Mesendoderm (in vitro differentiated cells): ENCODE measurements around the gene NBEAL2.

Experiments used
- DNase-seq: peaks from one replicate; pipeline ENCODE4 v3.0.0; 2013
- H2AK5ac ChIP-seq: 2 replicates; pipeline ENCODE4 v1.6.1; 2013; ENCODE audit warnings: low read length, inconsistent platforms
- H2BK120ac ChIP-seq: 2 replicates; pipeline ENCODE4 v1.6.1; 2013; ENCODE audit warnings: low read depth, mild to moderate bottlenecking, low read length, moderate library complexity, mixed read lengths
- H2BK15ac ChIP-seq: replicated peaks from 2 replicates; pipeline ENCODE4 v1.6.1; 2013; ENCODE audit warnings: low read depth, mild to moderate bottlenecking, moderate library complexity
- H2BK5ac ChIP-seq: 2 replicates; pipeline ENCODE4 v1.6.1; 2013; ENCODE audit warnings: low read length, inconsistent platforms
- H3K18ac ChIP-seq: 2 replicates; pipeline ENCODE4 v1.6.1; 2013; ENCODE audit warnings: mild to moderate bottlenecking, low read length, mixed read lengths
- H3K23ac ChIP-seq: one replicate; pipeline ENCODE4 v1.6.1; 2013; ENCODE audit warnings: low read length
- H3K27ac ChIP-seq: 2 replicates; pipeline ENCODE4 v1.5.1; 2013; ENCODE audit warnings: low read depth, mild to moderate bottlenecking, inconsistent platforms, low read length, moderate library complexity
- H3K27me3 ChIP-seq: 2 replicates; pipeline ENCODE4 v1.6.1; 2013; ENCODE audit warnings: low read length, control low read depth, mild to moderate bottlenecking, inconsistent platforms; ENCODE audit not compliant: insufficient read depth, poor library complexity
- H3K36me3 ChIP-seq: 2 replicates; pipeline ENCODE4 v1.6.1; 2013; ENCODE audit warnings: low read length, inconsistent platforms; ENCODE audit not compliant: control insufficient read depth, insufficient read depth
- H3K4ac ChIP-seq: one replicate; pipeline ENCODE4 v1.6.1; 2013; ENCODE audit warnings: low read depth, mild to moderate bottlenecking, low read length, moderate library complexity
- H3K4me1 ChIP-seq: 2 replicates; pipeline ENCODE4 v1.6.1; 2013; ENCODE audit warnings: low read depth, low read length, inconsistent platforms; ENCODE audit not compliant: control insufficient read depth
- H3K4me2 ChIP-seq: 2 replicates; pipeline ENCODE4 v1.6.1; 2013; ENCODE audit warnings: low read length
- H3K4me3 ChIP-seq: 2 replicates; pipeline ENCODE4 v1.5.1; 2013; ENCODE audit warnings: mild to moderate bottlenecking, low read length
- H3K56ac ChIP-seq: one replicate; pipeline ENCODE4 v1.6.1; 2013; ENCODE audit warnings: low read length
- H3K79me1 ChIP-seq: 2 replicates; pipeline ENCODE4 v1.6.1; 2013; ENCODE audit warnings: low read length, inconsistent platforms
- H3K79me2 ChIP-seq: 2 replicates; pipeline ENCODE4 v1.6.1; 2013; ENCODE audit warnings: mild to moderate bottlenecking, low read length; ENCODE audit not compliant: control insufficient read depth, insufficient read depth
- H3K9ac ChIP-seq: 2 replicates; pipeline ENCODE4 v1.6.1; 2013; ENCODE audit warnings: low read length, inconsistent platforms
- H4K5ac ChIP-seq: one replicate; pipeline ENCODE4 v1.6.1; 2013; ENCODE audit warnings: low read length
- H4K8ac ChIP-seq: one replicate; pipeline ENCODE4 v1.6.1; 2013; ENCODE audit warnings: low read depth, mild to moderate bottlenecking, control low read depth, low read length, moderate library complexity
- WGBS: extraction: QIAGEN DNeasy Blood & Tissue Kit; methylation state at CpG from one replicate; pipeline ENCODE4 v1.1.7; 2013; ENCODE audit warnings: low lambda C conversion rate, missing lambda C conversion rate; ENCODE audit not compliant: insufficient coverage; ENCODE audit errors: extremely low coverage; 5-methylcytosine and 5-hydroxymethylcytosine counted together

NBEAL2 gene

GRCh38 chr3:46991406-46992165, 12.1 kb downstream of the NBEAL2 start:
- Histone ChIP-seq H3K4me1 (peaks cover 14% of the 10 kb centered on the region), H3K79me1 (no peaks in the 10 kb centered on the region), H4K5ac (no peak overlapping the region), H2BK5ac (no peak overlapping the region), H3K27ac (no peak overlapping the region), H3K4me3 (no peak overlapping the region), H3K9ac (no peak overlapping the region), H3K23ac (no peak overlapping the region), H3K27me3 (no peaks in the 10 kb centered on the region), H3K18ac (no peak overlapping the region), H4K8ac (no peak overlapping the region), H3K4me2 (no peak overlapping the region), H2AK5ac (no peak overlapping the region), H3K56ac (no peak overlapping the region), H2BK120ac (no peak overlapping the region), H3K79me2 (no peaks in the 10 kb centered on the region), H3K36me3 (no peaks in the 10 kb centered on the region), H3K4ac (no peak overlapping the region), H2BK15ac (no peak overlapping the region)
- no CpG with 5 or more reads among the region's 16 CpGs for WGBS
- no peak for DNase-seq

DNA sequence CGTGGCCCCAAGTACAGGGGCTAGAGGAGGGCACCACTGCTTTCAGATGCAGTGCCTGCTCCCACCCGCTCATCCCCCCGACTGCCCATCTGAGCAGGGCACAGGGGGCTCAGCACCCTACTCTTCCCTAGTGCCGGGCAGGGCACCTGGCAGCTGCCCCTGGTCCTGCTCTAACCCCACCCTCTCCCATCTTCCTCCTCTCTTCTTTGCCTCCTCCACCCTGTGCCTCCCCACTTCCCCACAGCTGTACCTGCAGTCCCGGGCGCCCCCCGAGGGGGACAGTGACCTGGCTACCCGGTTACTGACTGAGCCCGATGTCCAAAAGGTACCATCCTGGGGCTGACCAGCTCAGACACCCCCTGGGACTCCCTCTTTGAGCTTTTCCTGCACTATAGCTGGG, 12.8 kb downstream of the NBEAL2 start:
- H3K4me3 ChIP-seq = no peak overlapping the region
- H2BK5ac ChIP-seq = no peak overlapping the region
- H3K23ac ChIP-seq = no peak overlapping the region
- no peak for DNase-seq
- no peak overlapping the region for H3K4ac ChIP-seq
- no peaks in the 10 kb centered on the region for H3K27me3 ChIP-seq
- no peak overlapping the region for H3K18ac ChIP-seq
- H3K27ac ChIP-seq = no peak overlapping the region
- H2BK120ac ChIP-seq = no peak overlapping the region
- no peak overlapping the region for H2BK15ac ChIP-seq
- no peak overlapping the region for H4K5ac ChIP-seq
- no peak overlapping the region for H4K8ac ChIP-seq
- no peak overlapping the region for H3K56ac ChIP-seq
- H3K79me1 ChIP-seq = no peaks in the 10 kb centered on the region
- H3K4me2 ChIP-seq = no peak overlapping the region
- H3K9ac ChIP-seq = no peak overlapping the region
- no peaks in the 10 kb centered on the region for H3K36me3 ChIP-seq
- WGBS = no CpG with 5 or more reads among the region's 9 CpGs
- no peaks in the 10 kb centered on the region for H3K79me2 ChIP-seq
- peaks cover 11% of the 10 kb centered on the region for H3K4me1 ChIP-seq
- no peak overlapping the region for H2AK5ac ChIP-seq

GRCh38 chr3:46993292-46993691, 13.8 kb downstream of the NBEAL2 start:
- Histone ChIP-seq H3K36me3 (no peaks in the 10 kb centered on the region), H3K18ac (no peak overlapping the region), H3K79me1 (no peaks in the 10 kb centered on the region), H3K4me2 (no peak overlapping the region), H3K56ac (no peak overlapping the region), H4K8ac (no peak overlapping the region), H2BK15ac (no peak overlapping the region), H3K4ac (no peak overlapping the region), H3K23ac (no peak overlapping the region), H3K27me3 (no peaks in the 10 kb centered on the region), H4K5ac (no peak overlapping the region), H3K27ac (no peak overlapping the region), H3K4me1 (peaks cover 3% of the 10 kb centered on the region), H3K79me2 (no peaks in the 10 kb centered on the region), H2BK5ac (no peak overlapping the region), H2AK5ac (no peak overlapping the region), H3K9ac (no peak overlapping the region), H3K4me3 (no peak overlapping the region), H2BK120ac (no peak overlapping the region)
- no CpG with 5 or more reads among the region's 2 CpGs for WGBS
- DNase-seq = no peak

DNA sequence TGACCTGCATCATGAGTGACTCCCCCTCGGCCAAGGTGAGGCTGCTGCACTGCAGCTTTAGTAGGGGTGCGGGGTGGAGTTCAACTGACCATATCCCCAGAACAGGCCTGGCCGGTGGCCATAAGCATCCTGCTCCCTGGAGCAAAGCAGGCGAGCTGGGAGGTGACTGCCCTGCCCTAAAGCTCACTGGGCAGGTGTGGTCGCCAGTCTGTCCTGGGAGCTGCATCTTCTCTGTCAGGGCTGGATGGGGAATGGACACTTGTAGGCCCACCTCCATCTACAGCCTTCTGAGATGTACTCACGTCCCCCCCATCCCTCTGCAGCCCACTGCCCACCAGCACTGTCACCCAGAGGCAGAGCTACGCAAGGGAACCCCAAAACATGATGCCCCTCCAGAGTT, 14.5 kb downstream of the NBEAL2 start:
- Histone ChIP-seq H2BK15ac (no peak overlapping the region), H4K8ac (no peak overlapping the region), H4K5ac (no peak overlapping the region), H3K36me3 (no peaks in the 10 kb centered on the region), H3K4me1 (peaks cover 3% of the 10 kb centered on the region), H2AK5ac (no peak overlapping the region), H3K27ac (no peak overlapping the region), H3K4me3 (no peak overlapping the region), H3K27me3 (no peaks in the 10 kb centered on the region), H3K4ac (no peak overlapping the region), H2BK120ac (no peak overlapping the region), H3K9ac (no peak overlapping the region), H2BK5ac (no peak overlapping the region), H3K4me2 (no peak overlapping the region), H3K18ac (no peak overlapping the region), H3K79me1 (no peaks in the 10 kb centered on the region), H3K56ac (no peak overlapping the region), H3K23ac (no peak overlapping the region), H3K79me2 (no peaks in the 10 kb centered on the region)
- DNase-seq = no peak
- no CpG with 5 or more reads among the region's 7 CpGs for WGBS

DNA sequence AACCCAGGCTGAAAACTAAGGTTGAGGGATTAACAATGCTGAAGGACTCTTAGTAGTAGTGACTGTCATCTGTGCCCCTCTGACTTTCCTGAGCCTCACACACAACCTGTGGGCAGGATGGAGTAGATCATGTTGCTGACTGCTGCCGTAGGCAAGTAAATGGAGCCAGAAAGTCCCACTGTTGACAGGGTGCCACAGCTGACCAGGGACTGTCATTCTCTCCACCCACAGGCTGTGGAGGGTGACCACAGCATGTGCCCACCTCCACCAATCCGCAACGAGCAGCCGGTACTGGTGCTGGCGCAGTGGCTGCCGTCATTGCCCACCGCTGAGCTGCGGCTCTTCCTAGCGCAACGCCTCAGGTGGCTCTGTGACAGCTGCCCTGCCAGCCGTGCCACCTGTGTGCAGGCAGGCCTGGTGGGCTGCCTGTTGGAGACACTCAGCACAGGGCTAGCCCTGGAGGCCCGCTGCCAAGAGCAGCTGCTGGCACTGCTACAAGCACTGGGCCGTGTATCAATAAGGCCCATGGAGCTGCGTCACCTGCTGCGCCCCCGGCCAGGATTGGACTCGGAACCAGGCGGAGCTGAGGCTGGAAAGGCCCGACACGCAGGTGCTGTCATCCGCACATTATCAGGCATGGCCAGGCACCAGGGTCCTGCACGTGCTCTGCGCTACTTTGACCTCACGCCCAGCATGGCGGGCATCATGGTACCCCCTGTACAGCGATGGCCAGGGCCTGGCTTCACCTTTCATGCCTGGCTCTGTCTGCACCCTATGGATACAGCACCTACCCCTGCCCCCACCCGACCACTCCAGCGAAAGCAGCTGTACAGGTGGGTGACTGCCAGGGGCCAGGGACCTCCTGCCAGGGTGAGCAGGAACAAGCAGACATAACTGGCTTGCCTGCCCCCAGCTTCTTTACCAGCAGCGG, 15.6 kb downstream of the NBEAL2 start:
- H3K4me2 ChIP-seq = no peak overlapping the region

More for the DNA sequence above, 15.6 kb downstream of the NBEAL2 start:
- DNase-seq = no peak
- no peak overlapping the region for H3K27ac ChIP-seq
- no peak overlapping the region for H3K9ac ChIP-seq
- H3K4ac ChIP-seq = no peak overlapping the region
- H4K5ac ChIP-seq = no peak overlapping the region
- H2AK5ac ChIP-seq = no peak overlapping the region
- no CpG with 5 or more reads among the region's 29 CpGs for WGBS
- no peaks in the 10 kb centered on the region for H3K36me3 ChIP-seq
- H2BK120ac ChIP-seq = no peak overlapping the region
- H3K27me3 ChIP-seq = no peaks in the 10 kb centered on the region
- no peak overlapping the region for H2BK15ac ChIP-seq
- H3K56ac ChIP-seq = no peak overlapping the region
- H3K79me2 ChIP-seq = no peaks in the 10 kb centered on the region
- no peak overlapping the region for H2BK5ac ChIP-seq
- no peak overlapping the region for H4K8ac ChIP-seq
- no peaks in the 10 kb centered on the region for H3K4me1 ChIP-seq
- no peak overlapping the region for H3K4me3 ChIP-seq
- no peak overlapping the region for H3K18ac ChIP-seq
- H3K79me1 ChIP-seq = no peaks in the 10 kb centered on the region
- H3K23ac ChIP-seq = no peak overlapping the region
